Fibroblast of upper back skin (primary cell): Measurements from ENCODE around the gene NIPSNAP3A.
"Not testable (repeated sequence)": the region's sequence is repeated elsewhere in the genome, so short reads cannot be mapped to it uniquely, and the experiment has no call there.

ENCODE experiments used
- DNase-seq: peaks from one replicate; pipeline ENCODE4 v3.0.0-alpha.2; 2013

NIPSNAP3A gene

DNA sequence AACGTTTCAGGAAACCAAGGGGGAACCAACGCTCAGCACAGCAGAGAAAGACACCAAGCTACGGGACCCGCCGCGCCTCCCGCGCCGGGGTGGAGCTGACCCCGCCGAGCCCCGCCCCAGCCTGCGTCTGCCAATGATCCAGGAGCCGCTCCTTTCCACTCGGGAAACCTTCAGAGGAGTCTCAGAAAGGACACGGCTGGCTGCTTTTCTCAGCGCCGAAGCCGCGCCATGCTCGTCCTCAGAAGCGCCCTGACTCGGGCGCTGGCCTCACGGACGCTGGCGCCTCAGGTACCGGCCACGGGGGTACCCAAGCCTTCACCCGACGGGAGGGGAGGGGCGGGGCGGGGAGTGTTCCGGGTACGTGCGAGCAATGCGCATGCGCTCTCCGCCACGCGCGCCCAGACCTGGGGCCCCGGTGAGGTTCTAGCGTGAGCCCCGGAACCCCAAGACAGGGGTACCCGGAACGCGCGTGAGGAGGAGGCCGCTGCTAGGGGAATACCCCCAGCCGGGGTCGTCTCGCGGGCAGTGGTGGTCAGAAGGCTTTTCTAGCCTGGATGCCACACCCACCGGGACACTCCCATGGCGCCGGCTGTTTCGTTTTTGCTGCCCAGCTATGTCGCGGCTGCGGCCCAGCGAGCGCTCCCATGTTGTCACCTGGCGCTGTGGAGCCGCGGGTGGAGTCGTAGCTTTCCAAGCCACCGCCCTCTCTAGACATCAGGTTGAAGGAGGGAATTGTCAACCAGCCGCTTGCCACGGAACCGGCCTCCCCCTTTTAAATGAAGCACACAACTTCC is at the start of gene NIPSNAP3A:
Gene NIPSNAP3A (plus strand): TSS at position 119 of the 794 bp plus-strand sequence. CDS start 110 bp downstream, at position 229.
- DNase-seq: peak; percentile 69

DNA sequence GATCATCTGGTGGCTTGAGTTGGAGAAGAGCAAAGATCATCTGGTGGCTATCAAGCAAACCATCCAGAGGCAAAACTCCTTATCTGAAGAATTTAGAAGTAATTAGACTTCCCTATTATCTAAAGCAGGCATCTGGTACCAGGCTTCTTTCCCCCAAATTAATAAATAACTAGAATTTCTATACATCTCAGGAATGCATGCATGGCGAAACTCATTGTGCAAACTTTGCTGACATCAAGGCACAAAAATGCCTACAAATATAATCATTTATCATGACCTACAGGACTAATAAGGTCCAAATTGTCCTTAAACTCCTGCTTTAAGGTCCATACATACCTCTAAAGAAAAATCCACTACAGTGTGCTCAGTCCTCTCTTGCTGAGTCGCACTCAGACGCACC is 47.2 kb upstream of the NIPSNAP3A start:
- DNase-seq: no peak

DNA sequence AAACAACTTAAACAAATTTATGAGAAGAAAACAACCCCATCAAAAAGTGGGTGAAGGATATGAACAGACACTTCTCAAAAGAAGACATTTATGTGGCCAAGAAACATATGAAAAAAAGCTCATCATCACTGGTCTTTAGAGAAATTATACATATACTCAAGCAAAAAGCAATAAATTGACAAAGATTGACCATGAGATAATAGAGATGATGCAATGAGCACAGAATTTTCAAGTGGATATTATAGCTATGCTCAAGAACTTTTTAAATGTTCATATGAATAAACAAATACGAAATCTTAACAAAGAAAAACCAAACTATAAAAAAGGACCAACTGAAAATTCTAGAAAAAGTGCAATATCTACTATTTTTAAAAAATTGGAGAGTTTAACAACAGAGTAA is 38.7 kb upstream of the NIPSNAP3A start:
- not testable (repeated sequence) for DNase-seq

DNA sequence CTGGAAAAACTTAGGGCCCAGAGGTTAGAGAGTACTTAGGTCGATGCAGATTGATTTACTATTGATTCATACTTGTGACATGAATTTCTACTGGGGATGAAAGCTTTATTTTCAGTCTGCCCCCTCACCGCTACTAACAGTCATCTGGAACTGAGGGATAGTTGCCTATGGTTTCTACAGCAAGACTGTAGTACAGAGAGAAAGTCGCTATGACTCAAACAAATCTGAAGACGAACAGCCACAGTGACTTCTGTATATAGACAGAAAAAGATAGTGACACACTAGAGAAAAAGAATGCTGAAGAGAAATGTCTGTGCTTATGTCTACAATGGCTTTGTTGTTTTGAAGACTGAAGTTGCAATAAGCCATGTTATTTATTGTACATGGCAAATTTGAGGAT is 35.9 kb upstream of the NIPSNAP3A start:
- no peak for DNase-seq

DNA sequence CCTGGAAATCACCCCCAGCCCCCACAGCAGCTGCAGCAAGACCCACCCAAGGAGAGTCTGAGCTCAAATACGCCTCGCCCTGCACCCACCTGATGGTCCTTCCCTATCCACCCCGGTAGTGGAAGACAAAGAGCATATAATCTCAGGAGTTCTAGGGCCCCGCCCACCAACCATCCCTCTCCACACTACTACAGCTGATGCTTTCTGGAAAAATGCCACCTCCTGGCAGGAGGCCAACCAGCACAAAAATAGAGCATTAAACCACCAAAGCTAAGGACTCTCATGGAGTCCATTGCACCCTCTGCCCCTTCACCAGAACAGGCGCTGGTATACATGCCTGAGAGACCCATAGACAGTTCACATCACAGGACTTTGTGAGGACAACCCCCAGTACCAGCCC is 22.5 kb upstream of the NIPSNAP3A start:
- DNase-seq: no peak

DNA sequence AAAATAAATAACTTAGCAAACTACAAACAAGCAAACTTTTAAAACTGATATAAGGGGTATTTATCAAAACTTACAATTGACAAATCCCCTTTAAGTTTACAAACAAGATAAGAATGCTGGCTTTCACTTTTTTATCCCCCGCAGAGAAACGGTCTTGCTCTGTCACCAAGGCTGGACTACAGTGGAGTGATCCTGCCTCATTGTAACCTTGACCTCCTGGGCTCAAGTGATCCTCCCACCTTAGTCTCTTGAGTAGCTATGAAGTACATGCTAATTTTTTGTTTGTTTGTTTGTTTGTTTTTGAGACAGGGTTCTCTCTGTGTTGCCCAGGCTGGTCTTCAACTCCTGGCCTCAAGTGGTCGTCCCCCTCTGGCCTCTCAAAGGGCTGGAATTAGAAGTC is 9.0 kb upstream of the NIPSNAP3A start:
- DNase-seq: no peak

DNA sequence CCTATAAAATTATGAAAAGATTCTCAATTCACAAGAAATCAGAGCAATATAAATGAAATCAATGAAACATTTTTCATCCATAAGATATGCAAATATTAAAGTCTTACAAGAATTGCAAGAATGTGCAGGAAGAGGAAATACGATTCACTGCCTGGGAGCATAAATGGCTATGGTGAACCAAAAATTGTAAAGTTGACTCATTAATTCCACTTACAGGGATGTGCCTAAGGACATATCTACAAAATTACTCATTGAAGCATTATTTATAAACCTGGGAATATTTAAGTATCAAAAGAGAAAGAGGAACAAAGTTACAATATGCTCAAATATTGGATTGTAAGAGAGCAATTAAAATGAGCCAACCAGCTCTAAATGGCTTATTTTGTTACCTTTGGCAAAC is 6.9 kb upstream of the NIPSNAP3A start:
- peak; percentile 78 for DNase-seq

DNA sequence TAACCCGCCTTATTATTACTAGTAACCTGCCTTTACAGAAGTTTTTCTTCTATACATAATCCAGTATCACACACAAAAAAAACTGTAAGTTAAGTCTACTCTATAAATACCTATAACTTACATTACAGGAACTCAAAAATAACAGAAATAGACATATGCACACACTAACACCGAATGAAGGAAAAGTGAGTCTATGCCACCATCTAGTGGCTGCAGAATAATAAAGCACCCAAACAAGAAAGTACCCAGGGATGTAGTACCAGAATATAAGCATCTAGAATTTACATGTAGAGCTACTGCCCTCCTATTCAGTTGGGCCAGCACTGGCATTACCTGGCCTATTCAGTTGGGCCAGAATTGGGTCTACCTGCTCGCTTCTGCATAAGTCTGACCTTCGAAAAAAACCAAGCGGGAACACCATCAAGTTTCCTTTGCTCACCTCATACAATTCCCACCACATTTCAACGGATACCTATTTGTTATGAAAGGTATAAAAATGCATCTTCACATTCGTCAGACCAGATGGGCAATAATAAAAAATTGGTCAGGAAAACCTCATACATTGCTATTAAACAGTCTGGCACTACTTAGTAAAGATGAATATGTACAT is 4.0 kb upstream of the NIPSNAP3A start:
- DNase-seq: peak; percentile 77

DNA sequence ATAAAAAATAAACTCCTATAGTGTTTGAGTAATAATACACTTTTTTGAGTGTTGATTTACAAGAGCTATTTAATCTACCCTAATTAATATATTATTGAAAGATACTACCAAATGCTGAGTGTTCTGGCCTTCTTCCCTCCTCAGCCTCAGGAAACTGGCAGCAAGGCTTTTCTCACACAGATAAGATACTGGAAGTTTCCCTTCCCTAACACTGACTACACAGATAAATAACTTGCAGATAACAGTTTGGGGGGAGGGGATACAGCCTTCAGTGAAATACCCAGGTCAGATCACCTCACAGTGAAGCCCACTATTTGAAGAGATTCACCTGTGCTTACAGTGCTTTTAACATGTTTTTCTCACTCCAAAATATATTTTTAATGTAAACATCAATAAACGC is 1.6 kb upstream of the NIPSNAP3A start:
- DNase-seq: no peak

DNA sequence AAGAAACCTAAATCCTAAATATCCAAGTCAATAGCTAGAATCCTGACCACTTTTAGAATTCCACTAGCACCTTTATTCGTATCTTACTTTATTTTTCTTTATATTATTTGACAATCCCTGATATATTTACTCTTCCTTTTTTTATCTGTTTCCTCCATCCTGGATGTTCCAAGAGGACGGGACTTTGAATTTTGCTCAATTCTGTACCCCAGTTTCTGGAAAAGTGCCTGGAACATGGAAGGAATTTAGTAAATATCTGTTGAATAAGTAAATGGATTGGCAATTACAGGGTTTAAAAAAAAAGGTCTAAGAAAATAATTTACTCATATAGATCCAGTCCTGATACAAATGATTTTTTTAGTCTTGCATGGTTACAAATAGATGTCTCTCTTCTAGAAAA is 1.2 kb upstream of the NIPSNAP3A start:
- DNase-seq: no peak

DNA sequence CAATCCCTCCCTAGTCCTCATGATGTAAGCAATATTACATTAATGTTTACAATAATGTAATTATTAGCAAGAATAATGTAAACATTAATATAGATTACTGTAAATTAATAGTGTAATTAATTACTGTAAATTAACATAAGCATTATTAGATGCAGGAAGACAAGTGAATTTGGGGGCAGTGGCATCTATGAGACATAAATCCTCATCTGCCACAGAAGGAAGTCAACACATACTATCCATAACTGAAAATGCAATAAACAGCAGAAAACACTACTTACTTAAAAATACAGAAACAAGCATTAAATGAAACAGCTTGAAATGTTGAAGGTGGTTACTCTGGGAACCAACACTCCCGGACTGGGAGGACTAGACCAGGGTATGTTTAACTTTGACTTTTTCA is 685 bp upstream of the NIPSNAP3A start:
- DNase-seq: no peak

DNA sequence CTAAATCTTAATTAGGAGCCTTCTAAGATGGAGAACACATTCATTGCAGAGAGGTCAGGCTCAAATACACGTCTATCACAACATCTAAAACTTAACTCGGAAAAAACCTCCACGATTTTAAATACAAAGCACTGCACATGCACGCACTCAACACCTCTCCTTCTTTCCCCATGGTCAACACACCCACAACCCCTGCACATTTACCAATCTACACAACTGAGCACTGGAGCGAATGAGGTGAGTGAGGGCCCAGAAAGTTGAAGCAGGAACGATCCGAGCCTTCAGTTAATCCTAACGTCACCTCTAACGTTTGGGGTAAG is 278 bp upstream of the NIPSNAP3A start:
- DNase-seq: no peak

DNA sequence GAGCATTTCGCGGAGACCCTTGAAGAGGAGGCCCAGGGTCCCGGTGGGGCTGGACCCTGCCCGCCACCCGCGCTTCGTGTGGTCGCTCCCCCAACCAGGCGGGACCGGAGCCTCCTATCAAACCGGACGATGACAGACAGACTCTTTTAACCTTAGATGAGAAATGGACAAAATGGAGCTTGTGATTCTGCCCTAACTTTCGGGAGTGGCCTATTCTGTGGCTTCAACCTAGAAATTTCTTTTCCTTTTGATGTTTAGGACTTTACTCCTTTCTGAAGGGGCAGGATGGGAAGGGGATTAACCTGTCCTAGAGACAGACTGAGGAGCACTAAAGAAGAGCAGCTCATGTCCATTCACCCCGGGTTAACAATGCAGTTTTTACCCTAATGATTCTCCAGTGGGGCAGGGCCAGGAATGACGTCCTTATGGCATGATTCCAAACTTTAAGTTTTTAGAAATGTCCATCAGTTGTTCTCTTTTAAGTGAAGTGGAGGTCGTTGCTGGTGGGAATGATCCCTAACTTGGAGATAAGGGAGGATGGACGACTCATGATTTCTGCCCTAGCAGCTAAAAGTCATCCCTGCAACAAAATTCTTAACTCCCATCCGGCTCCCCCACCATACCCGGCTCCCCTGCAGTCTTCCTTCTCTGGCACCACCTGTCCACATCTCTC is 1.0 kb downstream of the NIPSNAP3A start:
- peak; percentile 25 for DNase-seq

DNA sequence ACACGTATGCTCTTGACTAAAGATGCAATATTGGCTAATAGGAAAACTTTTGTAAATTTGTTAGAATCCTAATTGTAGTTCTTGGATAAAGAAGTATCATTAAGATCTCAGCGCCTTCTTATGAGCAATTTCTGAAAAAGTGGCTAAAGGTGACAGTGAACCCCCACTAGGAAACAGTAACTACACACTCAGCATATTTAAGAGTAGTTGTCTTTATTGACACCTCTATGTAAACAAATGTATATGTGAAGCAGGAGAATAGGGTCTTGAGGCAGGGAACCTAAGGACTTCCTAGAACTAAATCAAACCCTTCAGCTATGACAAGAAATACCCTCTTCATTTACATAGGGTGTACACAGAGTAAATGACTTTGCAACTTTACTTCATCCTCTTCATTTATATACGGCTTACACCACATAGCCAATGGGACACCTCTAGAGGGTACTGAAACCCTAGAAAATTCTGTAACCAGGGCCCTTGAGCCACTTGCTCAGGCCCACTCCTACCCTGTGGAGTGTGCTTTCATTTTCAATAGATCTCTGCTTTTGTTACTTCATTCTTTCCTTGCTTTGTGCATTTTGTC is 2.8 kb downstream of the NIPSNAP3A start:
- DNase-seq: no peak

DNA sequence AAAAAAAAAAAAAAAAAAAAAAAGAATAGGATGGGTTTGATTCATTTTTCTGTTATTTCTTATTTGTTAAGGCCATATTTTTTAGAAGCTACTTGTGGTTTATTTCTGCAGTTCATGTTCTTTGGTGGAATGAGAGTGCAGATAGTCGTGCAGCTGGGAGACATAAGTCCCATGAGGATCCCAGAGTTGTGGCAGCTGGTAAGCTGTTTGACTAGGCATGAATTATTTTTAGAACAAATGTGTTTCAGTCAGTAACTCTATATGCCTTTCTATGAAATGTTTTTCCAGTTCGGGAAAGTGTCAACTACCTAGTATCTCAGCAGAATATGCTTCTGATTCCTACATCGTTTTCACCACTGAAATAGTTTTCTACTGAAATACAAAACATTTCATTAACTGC is 11.5 kb downstream of the NIPSNAP3A start:
- DNase-seq: no peak

DNA sequence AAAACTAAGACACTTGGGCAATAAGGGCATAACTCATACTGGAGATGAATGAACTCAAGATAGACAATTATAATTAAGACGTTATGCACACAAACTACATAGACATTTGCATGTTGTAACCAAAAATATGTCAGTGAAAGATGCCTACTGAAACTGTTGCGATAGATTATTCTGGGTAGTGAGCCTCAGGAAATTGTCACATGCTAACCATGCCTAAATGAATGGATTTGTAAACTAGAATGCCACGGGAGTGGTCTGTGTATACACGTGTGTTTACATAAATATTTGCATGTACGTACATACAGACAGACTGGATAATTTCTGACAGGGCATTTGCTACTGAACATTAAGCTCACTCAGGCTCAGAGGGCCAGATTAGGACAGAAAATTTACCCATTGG is 17.7 kb downstream of the NIPSNAP3A start:
- no peak for DNase-seq

DNA sequence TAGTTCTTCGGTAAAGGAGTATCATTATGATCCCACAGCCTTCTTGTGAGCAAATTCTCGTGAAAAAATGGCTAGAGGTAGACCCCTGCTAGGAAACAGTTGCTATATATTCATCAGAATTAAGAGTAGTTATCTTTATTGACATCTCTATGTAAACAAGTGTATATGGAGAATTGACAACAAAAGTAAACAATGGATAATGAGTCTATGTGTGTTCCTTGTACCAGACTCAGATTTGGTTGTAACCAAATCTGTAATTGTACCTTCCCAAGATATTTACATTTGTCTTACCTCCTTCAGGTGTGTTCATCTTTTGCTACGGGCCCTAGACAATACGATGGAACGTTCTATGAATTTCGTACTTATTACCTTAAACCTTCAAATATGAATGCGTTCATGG is 18.5 kb downstream of the NIPSNAP3A start:
- no peak for DNase-seq

DNA sequence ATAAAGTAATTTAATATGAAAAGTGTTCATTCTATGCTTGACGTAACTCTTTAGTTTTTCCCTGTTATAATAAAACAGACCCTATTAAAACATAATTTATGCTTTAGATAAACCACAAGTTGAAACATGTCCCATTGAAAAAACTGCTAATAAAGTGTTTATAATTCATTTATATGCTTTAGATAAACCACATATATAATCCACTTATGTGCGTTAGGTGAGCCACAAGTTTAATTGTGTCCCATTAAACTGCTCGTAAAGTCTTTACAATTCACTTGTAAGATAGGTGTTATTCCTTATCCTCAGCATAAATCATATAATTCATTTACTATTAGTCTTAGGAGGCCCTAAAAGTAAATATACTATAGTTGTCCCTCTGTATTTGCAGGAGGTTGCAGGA is 20.0 kb downstream of the NIPSNAP3A start:
- DNase-seq: no peak

DNA sequence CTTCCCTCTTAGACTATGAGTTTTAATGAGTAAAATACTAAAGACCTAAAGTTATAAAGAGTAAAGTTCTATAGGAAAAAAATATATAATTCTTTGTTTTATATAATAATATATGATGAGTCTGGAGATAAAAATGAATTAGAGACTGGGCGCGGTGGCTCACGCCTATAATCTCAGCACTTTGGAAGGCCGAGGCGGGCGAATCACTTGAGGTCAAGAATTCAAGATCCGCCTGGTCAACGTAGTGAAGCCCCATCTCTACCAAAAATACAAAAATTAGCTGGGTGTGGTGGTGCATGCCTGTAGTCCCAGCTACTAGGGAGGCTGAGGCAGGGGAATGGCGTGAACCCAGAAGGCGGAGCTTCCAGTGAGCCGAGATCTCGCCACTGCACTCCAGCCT is 21.5 kb downstream of the NIPSNAP3A start:
- DNase-seq: not testable (repeated sequence)

DNA sequence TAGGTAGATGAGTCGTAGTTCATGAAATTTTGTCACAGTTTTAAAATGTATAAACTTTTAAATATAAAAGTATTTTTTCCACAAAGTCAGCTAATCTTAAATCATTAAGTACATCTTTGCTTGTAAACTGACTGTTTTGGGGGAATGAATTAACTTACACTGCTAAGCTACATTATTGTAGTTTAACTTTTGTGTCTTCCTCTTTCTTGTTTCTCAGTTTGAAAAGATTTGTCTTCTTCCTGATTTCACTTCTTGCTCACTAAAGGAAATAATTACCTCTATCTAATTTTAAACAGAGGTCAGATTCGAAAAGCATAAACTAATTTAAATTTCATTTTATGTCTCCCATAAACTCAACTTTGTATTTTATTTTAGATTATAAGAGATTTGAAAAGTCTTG is 22.2 kb downstream of the NIPSNAP3A start:
- DNase-seq: no peak

DNA sequence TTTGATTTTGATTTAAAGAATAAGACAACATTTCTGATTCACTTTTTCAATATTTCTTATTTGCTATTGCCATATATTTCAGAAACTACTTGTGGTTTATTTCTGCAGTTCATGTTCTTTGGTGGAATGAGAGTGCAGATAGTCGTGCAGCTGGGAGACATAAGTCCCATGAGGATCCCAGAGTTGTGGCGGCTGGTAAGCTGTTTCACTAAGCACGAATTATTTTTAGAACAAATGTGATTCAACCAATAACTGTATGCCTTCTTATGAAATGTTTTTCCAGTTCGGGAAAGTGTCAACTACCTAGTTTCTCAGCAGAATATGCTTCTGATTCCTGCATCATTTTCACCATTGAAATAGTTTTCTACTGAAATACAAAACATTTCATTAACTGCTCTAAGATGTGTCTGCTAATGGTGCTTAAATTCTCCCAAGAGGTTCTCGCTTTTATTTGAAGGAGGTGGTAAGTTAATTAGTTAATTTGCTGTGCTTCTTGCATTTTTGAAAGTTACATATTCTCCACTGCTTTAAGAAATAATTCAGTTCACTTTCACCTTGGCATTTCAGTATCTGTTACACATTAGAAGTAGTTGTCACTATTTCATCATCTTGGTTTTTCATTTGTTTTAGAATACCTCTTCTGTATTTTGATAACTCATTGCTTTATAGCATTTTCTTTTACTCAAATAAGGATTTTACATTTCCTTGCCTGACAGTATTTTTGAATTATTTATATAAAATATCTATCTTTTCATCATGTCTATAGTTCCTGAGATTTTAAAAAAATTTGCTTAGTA is 25.4 kb downstream of the NIPSNAP3A start:
- DNase-seq: peak; percentile 38

DNA sequence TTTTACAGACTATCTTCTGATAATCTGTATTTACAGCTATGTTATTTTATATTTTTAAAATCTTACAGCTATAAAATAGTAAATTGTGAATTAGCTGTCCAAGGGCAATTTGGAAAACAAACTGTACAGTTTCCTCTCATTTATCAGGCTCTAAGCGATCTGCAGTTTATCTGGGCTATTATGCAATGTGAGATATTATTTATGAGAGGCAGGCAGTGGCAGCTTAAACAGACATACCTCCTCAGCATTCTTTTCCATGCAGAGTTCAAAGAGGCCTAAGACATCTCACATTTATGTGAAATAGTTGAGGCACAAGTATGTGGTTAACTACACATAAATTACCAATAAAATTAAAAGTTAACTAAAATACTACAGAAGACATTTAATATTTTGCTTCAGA is 26.6 kb downstream of the NIPSNAP3A start:
- DNase-seq: peak; percentile 11
